IMR-90 (cell line): Measurements from ENCODE around the gene DHRS7B. TPM values are rescaled to one million over a fixed set of nuclear protein-coding genes. Genes with fewer than 3 reads are reported as not detected.

ENCODE experiments used
- ATAC-seq: fragments of 200-7000 bp; cut with Tn5 transposase; 2 replicates; pipeline ENCODE4 v1.9.1; 2020; ENCODE audit warnings: low read depth, mild to moderate bottlenecking, moderate library complexity
- BruUV-seq: library from RNA; stranded (reverse); fragments of 400-500 nt; replicated peaks from 2 replicates; lab custom pipeline; 2021; lab: Mats Ljungman, UMichigan
- CTCF ChIA-PET: fragments of 300-600 bp; formaldehyde crosslinking; extraction: SDS; loops from one replicate; lab custom pipeline; 2021; ENCODE audit warnings: antibody characterized with exemption; lab: Yijun Ruan, JAX
- POLR2A ChIA-PET: fragments of 300-600 bp; sonication (Branson Sonifier 250); formaldehyde crosslinking; loops from one replicate; lab custom pipeline; 2022; ENCODE audit warnings: antibody characterized with exemption; ENCODE audit not compliant: unreplicated experiment; lab: Charles Lee
- DNase-seq: peaks from one replicate; pipeline ENCODE4 v3.0.0; 2013
- H2AFZ ChIP-seq: replicated peaks from 2 replicates; pipeline ENCODE3; 2013; ENCODE audit warnings: low read length, mild to moderate bottlenecking; ENCODE audit not compliant: poor library complexity
- H2AK5ac ChIP-seq: 2 replicates; pipeline ENCODE4 v1.6.1; 2013; ENCODE audit warnings: low read depth, low read length, inconsistent platforms
- H2AK9ac ChIP-seq: replicated peaks from 2 replicates; pipeline ENCODE3; 2013; ENCODE audit warnings: mild to moderate bottlenecking, low read depth, low read length, moderate library complexity; ENCODE audit not compliant: poor library complexity
- H2BK120ac ChIP-seq: 2 replicates; pipeline ENCODE4 v1.6.1; 2013; ENCODE audit warnings: low read depth, low read length, inconsistent platforms
- H2BK15ac ChIP-seq: 3 replicates; pipeline ENCODE4 v1.6.1; 2013; ENCODE audit warnings: low read depth, low read length, inconsistent platforms
- H2BK20ac ChIP-seq: 2 replicates; pipeline ENCODE4 v1.6.1; 2013; ENCODE audit warnings: low read depth, mild to moderate bottlenecking, inconsistent platforms, low read length, moderate library complexity
- H2BK5ac ChIP-seq: 2 replicates; pipeline ENCODE4 v1.6.1; 2013; ENCODE audit warnings: mild to moderate bottlenecking, low read depth, low read length, inconsistent platforms; ENCODE audit not compliant: poor library complexity, severe bottlenecking
- H3K14ac ChIP-seq: replicated peaks from 2 replicates; pipeline ENCODE4 v1.6.1; 2013; ENCODE audit warnings: low read depth, low read length, inconsistent platforms
- H3K18ac ChIP-seq: 2 replicates; pipeline ENCODE4 v1.6.1; 2013; ENCODE audit warnings: low read depth, low read length, control low read depth
- H3K23ac ChIP-seq: 2 replicates; pipeline ENCODE4 v1.6.1; 2013; ENCODE audit warnings: low read depth, low read length, inconsistent platforms
- H3K27ac ChIP-seq: 2 replicates; pipeline ENCODE4 v1.5.1; 2013; ENCODE audit warnings: mild to moderate bottlenecking, control low read depth, low read length; ENCODE audit not compliant: insufficient read depth
- H3K27me3 ChIP-seq: 2 replicates; pipeline ENCODE4 v1.6.1; 2013; ENCODE audit warnings: low read length; ENCODE audit not compliant: control insufficient read depth, insufficient read depth
- H3K36me3 ChIP-seq: 2 replicates; pipeline ENCODE4 v1.6.1; 2013; ENCODE audit warnings: low read length, mixed read lengths; ENCODE audit not compliant: control insufficient read depth, insufficient read depth
- H3K4ac ChIP-seq: 2 replicates; pipeline ENCODE4 v1.6.1; 2013; ENCODE audit warnings: low read depth, low read length, inconsistent platforms
- H3K4me1 ChIP-seq: 2 replicates; pipeline ENCODE4 v1.6.1; 2013; ENCODE audit warnings: low read length, mixed read lengths; ENCODE audit not compliant: control insufficient read depth, insufficient read depth
- H3K4me2 ChIP-seq: 2 replicates; pipeline ENCODE4 v1.6.1; 2013; ENCODE audit warnings: low read depth, mild to moderate bottlenecking, control low read depth, low read length, moderate library complexity
- H3K4me3 ChIP-seq: 2 replicates; pipeline ENCODE4 v1.5.1; 2013; ENCODE audit warnings: low read depth, mild to moderate bottlenecking, control low read depth, low read length, moderate library complexity; ENCODE audit not compliant: insufficient read depth
- H3K56ac ChIP-seq: 2 replicates; pipeline ENCODE4 v1.6.1; 2013; ENCODE audit warnings: low read length, inconsistent platforms; ENCODE audit not compliant: insufficient read depth; ENCODE audit errors: extremely low read depth
- H3K79me1 ChIP-seq, 2 experiments: 2 replicates each; pipeline ENCODE4 v1.6.1; 2013; ENCODE audit warnings: low read length in 2 of 2, inconsistent platforms in 1 of 2, low read depth in 1 of 2
- H3K9ac ChIP-seq: 2 replicates; pipeline ENCODE4 v1.6.1; 2013; ENCODE audit warnings: low read depth, low read length, control low read depth
- H3K9me1 ChIP-seq: 2 replicates; pipeline ENCODE4 v1.6.1; 2013; ENCODE audit warnings: low read length, inconsistent platforms; ENCODE audit not compliant: insufficient read depth
- H3K9me3 ChIP-seq: 2 replicates; pipeline ENCODE4 v1.6.1; 2013; ENCODE audit warnings: low read length; ENCODE audit not compliant: control insufficient read depth, insufficient read depth
- H4K20me1 ChIP-seq: 2 replicates; pipeline ENCODE4 v1.6.1; 2013; ENCODE audit warnings: low read length, inconsistent platforms; ENCODE audit not compliant: insufficient read depth
- H4K5ac ChIP-seq: 2 replicates; pipeline ENCODE4 v1.6.1; 2013; ENCODE audit warnings: mild to moderate bottlenecking, low read depth, low read length, control low read depth
- H4K8ac ChIP-seq, 2 experiments: 2 replicates each; pipeline ENCODE4 v1.6.1; 2013; ENCODE audit warnings: low read depth in 2 of 2, low read length in 2 of 2, control low read depth in 1 of 2, inconsistent platforms in 1 of 2
- H4K91ac ChIP-seq: 2 replicates; pipeline ENCODE4 v1.6.1; 2013; ENCODE audit warnings: low read depth, low read length, inconsistent platforms; ENCODE audit not compliant: insufficient read depth
- MAZ ChIP-seq: IDR thresholded peaks from 2 replicates; pipeline ENCODE4 v1.6.1; 2012; ENCODE audit warnings: low read depth, mild to moderate bottlenecking, low read length, improper control_type of control experiment, moderate library complexity, borderline replicate concordance
- RFX5 ChIP-seq: IDR thresholded peaks from 2 replicates; pipeline ENCODE4 v1.8.0; 2012; ENCODE audit warnings: low read depth, mild to moderate bottlenecking, low read length, moderate library complexity
- SMC3 ChIP-seq: fragments of 150-350 bp; IDR thresholded peaks from 2 replicates; pipeline ENCODE4 v1.6.1; 2016; ENCODE audit warnings: low read depth, mild to moderate bottlenecking, antibody characterized with exemption, low read length, moderate library complexity
- WGBS, 2 experiments: methylation state at CpG; one replicate each; pipeline versions ENCODE4 v1.1.5 to v1.1.7; 2013; ENCODE audit warnings: missing lambda C conversion rate in 2 of 2; ENCODE audit not compliant: insufficient read length in 1 of 2; ENCODE audit errors: extremely low coverage in 2 of 2; 5-methylcytosine and 5-hydroxymethylcytosine counted together
- dilution Hi-C: fragments of 300-500 bp; cut with HindIII; formaldehyde crosslinking; loops from one replicate; pipeline ENCODE4 v1.14.3; 2018; ENCODE audit warnings: low sequenced_read_pairs; ENCODE audit not compliant: unreplicated experiment
- in situ Hi-C: fragments of 300-500 bp; cut with MboI; formaldehyde crosslinking; loops from 3 replicates; pipeline ENCODE4 v1.14.3; 2019; ENCODE audit warnings: low sequenced_read_pairs, inconsistent platforms, mixed read lengths
- intact Hi-C: fragments of 100-400 bp; cut with micrococcal nuclease; formaldehyde crosslinking; loops from 2 replicates; pipeline ENCODE4 v1.10.0; 2022
- polyA plus RNA-seq, 3 experiments: library from polyadenylated mRNA; depleted of rRNA; stranded (reverse); fragments of >200 nt; gene quantifications; 2 replicates each; pipeline ENCODE4 v1.2.3, GENCODE V29; 2012; ENCODE audit warnings: low replicate concordance in 1 of 3
- total RNA-seq: library from RNA; depleted of rRNA; stranded (reverse); fragments of >200 nt; gene quantifications from 2 replicates; pipeline ENCODE4 v1.2.3, GENCODE V29; 2012
- TF ChIP-seq, protein P1 (sequence below): fragments of 150-350 bp; IDR thresholded peaks from 2 replicates; pipeline ENCODE4 v1.6.1; 2016; ENCODE audit warnings: low read depth, mild to moderate bottlenecking, low read length, moderate library complexity, borderline replicate concordance
- TF ChIP-seq, protein P2 (sequence below): fragments of 150-350 bp; IDR thresholded peaks from 2 replicates; pipeline ENCODE4 v1.6.1; 2017; ENCODE audit warnings: mild to moderate bottlenecking, antibody characterized with exemption, low read length, low read depth

DHRS7B gene
- total and polyA plus RNA-seq, 2 of the 4 experiments (the other 2 are of a cell fraction): 24.4 to 34.4 TPM

DNA sequence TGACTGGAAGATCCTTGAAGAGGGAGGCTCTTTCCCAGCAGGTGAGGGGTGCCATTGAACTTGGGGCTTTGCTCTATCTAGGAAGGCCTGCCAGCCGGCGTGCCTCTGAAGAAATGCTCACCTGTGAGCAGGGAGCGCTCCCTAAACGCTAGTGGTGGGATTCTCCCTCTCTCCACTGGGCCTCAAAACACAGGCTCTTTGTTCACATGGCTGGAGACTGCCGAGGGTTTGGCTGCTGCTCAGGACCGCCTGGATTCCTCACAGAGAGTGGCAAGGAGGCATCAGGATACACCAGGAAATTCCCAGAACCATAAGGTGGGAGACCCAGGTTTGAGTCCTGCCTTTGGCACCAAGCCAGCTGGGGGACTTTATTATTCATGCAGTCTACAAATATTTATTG is 104.8 kb downstream of the DHRS7B start:
- Histone ChIP-seq H4K91ac (no peak overlapping the region), H2BK15ac (no peak overlapping the region), H3K23ac (no peak overlapping the region), H4K5ac (no peak overlapping the region), H2BK5ac (no peak overlapping the region), H3K9ac (no peak overlapping the region), H3K36me3 (no peaks in the 10 kb centered on the region), H4K8ac (no peak overlapping the region), H3K14ac (no peak overlapping the region), H2BK20ac (no peak overlapping the region), H3K9me3 (peaks cover 3% of the 10 kb centered on the region; the same call in 1 of the 2 replicates), H3K4me2 (no peak overlapping the region), H4K20me1 (no peaks in the 10 kb centered on the region), H3K18ac (no peak overlapping the region), H3K9me1 (peaks cover 4% of the 10 kb centered on the region; the same call in 1 of the 2 replicates), H3K27me3 (no peaks in the 10 kb centered on the region), H3K79me1 (no peaks in the 10 kb centered on the region; a peak in 1 of 4 replicates), H2AK9ac (peak overlapping the region; percentile 50), H3K4me3 (no peak overlapping the region), H3K4ac (no peak overlapping the region), H2AK5ac (no peak overlapping the region), H2AFZ (no peak overlapping the region), H3K4me1 (no peaks in the 10 kb centered on the region), H2BK120ac (no peak overlapping the region), H3K27ac (no peak overlapping the region), H3K56ac (no peak overlapping the region)
- TF ChIP-seq, protein P1, sequence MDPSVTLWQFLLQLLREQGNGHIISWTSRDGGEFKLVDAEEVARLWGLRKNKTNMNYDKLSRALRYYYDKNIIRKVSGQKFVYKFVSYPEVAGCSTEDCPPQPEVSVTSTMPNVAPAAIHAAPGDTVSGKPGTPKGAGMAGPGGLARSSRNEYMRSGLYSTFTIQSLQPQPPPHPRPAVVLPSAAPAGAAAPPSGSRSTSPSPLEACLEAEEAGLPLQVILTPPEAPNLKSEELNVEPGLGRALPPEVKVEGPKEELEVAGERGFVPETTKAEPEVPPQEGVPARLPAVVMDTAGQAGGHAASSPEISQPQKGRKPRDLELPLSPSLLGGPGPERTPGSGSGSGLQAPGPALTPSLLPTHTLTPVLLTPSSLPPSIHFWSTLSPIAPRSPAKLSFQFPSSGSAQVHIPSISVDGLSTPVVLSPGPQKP: no peak
- TF ChIP-seq RFX5 (no peak), SMC3 (no peak), MAZ (no peak)
- TF ChIP-seq, protein P2, sequence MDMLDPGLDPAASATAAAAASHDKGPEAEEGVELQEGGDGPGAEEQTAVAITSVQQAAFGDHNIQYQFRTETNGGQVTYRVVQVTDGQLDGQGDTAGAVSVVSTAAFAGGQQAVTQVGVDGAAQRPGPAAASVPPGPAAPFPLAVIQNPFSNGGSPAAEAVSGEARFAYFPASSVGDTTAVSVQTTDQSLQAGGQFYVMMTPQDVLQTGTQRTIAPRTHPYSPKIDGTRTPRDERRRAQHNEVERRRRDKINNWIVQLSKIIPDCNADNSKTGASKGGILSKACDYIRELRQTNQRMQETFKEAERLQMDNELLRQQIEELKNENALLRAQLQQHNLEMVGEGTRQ: no peak
- DNase-seq (no peak), ATAC-seq (no peak)
- in situ Hi-C loops: no loop called here
- CTCF ChIA-PET: no interaction called here
- dilution Hi-C loops: no loop called here
- intact Hi-C loops: no loop called here
- no CpG with 5 or more reads among the region's 6 CpGs for WGBS, 2 experiments
- no TSS peak for BruUV-seq
- POLR2A ChIA-PET: no interaction called here
